HT-29 (cell line): ENCODE data around the gene FLVCR2. TPM values are rescaled to one million over a fixed set of nuclear protein-coding genes. Genes with fewer than 3 reads are reported as not detected.

Experiments used
- DNase-seq: peaks from one replicate; pipeline ENCODE4 v3.0.0-alpha.2; 2015; ENCODE audit warnings: low spot score
- total RNA-seq: library from RNA; depleted of rRNA; stranded (reverse); fragments of >200 nt; shearing (Covaris generic); gene quantifications from 2 replicates; pipeline ENCODE4 v1.2.3, GENCODE V29; 2014; rRNA removed

The FLVCR2 gene, protein sequence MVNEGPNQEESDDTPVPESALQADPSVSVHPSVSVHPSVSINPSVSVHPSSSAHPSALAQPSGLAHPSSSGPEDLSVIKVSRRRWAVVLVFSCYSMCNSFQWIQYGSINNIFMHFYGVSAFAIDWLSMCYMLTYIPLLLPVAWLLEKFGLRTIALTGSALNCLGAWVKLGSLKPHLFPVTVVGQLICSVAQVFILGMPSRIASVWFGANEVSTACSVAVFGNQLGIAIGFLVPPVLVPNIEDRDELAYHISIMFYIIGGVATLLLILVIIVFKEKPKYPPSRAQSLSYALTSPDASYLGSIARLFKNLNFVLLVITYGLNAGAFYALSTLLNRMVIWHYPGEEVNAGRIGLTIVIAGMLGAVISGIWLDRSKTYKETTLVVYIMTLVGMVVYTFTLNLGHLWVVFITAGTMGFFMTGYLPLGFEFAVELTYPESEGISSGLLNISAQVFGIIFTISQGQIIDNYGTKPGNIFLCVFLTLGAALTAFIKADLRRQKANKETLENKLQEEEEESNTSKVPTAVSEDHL
- 2.7 and 3.5 TPM in 2 replicates for total RNA-seq

DNA sequence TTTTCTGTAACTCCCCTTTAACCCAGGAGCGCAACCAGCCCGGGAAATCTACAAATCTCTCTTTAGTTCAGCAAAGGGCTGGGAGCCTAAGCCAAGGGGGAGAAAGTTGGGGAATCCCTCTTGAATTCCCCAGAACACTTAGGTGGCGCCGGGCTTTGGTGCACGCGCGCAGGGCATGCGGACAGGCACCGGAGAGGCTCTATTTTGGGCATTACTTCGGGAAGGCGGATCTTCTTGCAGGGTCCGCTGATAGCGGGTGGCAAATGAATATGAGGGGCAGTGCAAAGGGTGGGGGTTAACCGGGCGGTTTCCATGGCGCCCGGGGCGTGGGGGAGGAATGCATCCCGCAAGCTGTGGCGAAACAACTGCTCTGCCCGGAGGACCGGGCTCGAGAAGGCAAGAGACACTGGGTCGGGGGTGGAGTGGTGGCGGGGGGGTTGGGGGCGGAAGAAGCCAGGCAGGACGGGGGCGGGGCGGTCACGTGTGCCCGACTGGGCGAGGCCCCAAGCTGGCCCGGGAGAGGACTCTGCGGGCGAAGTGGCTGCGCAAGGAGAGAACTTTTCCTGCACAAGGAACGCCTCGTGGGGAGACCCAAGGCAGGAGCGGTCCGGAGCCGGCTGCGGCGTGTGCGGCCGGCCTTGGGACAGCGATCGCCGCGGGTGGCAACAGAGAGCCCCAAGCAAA, at the start of gene FLVCR2:
Gene FLVCR2 (plus strand): TSS at position 519 of the 684 bp plus-strand sequence. CDS start 353 bp downstream, outside the sequence.
- DNase-seq = peak; percentile 62

DNA sequence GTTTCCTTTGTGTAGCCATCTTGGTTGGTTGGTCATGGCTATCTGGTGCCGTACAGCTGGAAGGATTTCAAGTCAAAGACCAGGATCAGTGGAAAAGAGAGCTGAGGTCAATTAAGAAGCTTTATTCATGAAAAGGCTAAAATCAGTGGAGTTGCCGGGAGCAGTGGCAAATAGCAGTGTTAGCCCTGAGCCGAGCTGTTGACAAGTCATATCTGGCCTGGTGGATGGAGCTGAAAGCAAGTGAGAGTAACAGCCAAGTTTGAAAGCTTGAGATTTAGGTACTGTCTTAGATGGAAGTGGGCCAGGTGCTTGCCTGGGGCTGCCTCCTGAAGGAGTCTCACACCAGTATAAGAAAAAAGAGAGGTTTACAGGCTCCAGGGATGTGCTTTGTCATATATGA, 47.2 kb upstream of the FLVCR2 start:
- DNase-seq = no peak

DNA sequence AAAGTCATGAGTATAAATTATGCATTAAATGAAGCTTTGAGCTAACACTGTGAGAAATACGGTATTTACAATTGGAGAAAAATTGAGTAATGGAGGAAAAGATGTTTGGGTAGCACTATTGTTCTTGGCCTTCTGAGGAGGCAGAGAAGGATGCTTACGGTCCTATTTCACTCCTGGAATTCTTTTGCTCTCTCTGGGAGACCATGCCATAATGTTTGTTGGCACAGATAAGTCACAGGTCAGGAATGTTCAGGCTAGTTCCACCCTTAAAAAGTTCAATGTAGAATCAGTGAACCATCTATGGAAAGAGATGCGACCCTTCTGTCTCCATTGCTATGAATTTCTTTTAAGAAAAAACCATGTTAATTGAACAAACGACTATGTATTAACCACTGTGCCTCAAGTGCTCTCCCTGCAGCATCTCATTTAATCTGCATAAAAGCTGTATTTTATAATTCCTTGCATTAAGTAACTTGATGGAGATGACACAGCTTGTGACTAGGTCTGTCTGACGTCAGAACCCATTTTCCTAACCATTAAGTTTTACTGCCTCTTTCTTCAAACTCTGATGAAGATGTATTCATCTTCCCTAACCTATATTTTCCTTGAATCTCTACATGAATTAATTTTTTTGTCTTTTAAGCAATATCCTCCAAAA, 46.6 kb upstream of the FLVCR2 start:
- no peak for DNase-seq

DNA sequence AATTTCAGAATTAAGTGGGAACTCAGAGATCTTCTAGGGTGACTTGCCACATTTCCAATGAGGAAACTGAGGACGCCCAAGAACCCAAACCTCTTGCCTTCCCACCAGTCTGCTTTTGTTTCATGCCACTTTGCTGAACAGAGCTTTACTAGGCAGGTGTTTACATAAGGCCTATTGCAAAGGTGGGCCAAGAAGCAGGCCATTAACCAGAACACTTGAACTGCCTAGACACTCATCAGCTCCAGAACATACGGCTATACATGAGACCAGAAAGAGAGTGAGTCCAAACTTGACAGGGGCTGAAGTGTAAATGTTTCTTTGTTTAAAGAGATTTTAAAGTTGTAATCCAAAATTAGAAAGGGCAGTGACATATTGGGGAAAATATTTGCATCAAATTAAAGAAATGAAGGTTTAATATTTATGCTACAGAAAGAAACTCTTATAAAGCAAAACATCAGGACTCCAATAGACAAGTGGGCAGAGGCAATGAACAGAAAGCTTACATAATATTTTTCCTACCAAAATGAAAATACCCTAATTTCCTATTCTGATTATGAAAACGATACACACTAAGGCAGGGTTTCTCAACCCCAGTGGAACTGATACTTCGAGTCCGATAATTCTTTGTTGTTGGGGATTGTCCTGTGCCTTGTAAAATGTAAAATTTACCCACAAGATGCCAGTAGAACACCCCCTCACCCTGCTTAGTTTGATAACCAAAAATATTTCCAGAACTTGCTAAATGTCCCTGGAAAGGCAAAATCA, 44.4 kb upstream of the FLVCR2 start:
- no peak for DNase-seq

DNA sequence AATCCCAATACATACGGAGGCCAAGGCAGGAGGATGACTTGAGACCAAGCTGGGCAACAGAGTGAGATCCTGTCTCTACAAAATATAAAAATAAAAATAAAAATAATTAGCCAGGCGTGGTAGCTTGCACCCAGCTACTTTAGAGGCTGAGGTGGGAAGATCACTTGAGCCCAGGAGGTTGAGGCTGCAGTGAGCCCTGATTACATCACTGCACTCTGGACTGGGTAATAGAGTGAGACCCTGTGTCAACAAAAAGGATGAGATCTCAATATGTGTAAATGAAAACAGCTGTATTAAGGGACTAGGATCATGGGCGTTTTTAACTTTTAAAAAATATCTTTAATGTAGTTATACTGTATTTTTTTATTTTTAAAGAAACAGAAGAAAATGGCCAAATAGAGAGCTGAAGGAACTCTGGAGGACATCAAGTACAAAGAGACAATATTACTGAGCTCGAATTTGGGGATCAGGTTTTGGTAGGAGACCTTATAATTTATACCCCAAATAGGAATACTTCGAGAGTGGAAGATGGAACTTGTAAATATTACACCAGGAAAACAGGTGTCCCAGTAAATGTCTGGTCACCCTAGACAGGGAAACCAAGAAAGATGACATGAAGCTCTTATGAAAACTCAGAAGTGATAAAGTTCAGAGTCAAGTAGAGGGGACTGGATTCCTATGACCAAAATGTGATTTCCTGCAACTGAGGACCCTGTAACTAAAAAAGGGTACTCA, 43.1 kb upstream of the FLVCR2 start:
- DNase-seq = no peak

DNA sequence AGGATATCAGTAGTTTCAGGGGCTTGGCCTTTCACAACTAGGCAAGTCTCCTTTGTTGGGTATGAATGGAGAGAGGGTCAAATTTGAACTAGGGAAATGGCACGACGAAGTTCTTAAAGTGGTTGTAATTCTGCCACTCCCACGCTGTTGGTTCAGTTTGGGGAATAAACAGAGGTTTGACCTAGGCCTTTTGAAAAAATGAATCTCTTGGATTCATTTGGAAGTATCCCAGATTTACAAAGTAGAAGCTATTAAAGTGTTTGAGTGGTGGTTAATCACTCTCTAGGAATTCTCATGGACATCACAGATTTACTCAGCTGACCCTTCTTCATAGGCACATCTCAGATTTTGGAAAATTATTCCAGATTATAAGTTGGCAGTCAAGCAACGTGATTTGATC, 41.3 kb upstream of the FLVCR2 start:
- DNase-seq = no peak

DNA sequence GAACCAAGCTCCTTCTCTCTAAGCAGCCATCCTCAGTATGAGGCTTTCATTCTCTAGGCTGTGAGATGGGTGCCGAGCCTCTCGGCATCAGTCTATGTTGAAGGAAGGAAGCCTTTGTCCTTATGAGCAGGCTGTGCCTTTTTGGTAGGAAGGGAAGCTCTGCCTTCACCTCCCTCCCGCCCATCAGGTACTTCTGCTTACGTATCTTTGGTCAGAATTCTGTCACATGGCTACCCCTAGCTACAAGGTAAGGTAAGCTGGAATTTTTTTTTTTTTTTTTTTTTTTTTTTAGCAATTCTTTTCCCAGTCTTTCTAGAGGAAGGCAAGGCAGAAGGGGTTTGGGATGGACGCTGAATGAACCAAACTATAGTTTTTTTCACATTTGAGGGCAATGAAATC, 39.3 kb upstream of the FLVCR2 start:
- no peak for DNase-seq

DNA sequence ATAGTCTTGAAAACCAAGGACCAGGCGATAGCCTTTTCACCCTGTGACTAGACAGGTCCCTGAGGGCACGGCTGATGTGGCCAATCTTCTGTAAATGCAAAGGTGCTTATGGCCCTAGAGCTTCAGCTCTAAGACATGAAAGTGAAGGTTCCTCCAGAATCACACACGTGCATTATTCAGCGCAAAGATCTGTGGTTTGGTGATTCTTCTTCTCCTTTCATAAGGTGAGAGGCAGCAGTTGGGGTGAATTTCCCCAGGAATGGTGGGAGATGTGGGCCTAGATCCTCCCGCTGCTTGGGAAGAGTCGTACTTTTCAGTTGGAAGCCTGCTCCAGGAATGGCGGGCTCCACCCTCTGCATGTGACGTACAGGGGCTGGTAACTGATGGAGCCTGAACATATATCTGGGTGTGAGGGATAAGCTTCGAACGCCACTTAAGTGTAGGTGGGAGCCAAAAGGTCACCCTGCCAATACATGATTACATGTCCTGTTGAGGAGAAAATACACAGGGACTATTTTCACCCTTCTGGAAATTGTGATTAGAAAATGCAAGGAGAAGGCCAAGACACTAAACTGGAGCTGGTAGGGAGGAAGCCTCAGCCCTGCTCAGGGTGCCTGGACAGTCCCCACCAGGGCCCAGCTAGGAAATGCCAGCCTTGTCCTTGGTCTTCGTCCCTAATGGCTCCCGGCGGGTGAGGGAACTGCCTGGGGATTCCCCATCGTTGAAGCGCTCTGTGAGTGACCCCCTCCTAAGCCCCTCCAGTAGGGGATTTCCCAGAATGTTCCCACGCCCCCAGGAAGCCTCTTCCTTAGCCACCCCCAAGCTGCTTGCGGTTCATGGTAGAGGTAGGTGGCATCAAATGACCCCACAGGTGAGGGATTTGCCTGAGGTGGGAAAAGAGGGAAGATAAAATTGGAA, 38.6 kb upstream of the FLVCR2 start:
- no peak for DNase-seq

DNA sequence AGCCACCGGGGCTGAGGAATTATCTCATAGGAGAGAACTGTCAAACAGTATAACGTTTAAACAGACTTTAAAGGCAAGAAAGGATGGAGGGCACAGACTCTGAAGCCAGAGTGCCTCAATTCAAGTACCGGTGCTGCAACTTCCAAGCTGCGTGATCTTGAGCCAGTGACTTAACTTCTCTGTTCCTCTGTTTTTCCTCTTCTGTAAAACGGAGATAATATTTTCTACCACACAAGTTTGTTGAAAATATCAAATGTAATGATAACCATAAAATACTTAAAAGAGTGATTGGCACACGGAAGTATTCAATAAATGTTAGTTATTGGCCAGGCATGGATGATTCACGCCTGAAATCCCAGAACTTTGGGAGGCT, 38.0 kb upstream of the FLVCR2 start:
- DNase-seq = no peak

DNA sequence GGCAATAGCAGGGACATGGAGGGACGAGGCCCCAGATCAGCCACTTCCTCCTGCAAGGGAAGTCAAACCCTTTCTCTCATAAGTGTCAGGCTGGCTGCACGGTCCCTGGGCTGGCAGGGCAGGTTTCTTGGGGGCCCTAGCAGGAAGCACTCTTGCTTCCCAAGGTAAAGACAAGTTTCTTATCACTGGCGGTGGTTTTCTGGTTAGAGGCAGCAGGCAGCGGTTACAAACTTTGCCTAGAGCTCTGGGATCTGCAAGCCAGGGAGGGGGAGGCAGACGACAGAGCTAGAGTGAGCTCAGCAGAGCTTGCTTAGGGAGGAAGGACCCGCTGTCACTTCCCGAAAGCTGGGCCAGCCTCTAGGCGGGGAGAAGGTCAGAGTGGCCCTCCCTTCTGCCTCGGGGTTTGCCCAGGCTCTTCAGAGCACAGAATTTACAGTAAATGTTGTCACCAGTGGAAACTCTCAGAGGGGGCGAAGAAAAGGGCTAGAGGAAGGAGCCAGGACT, 35.8 kb upstream of the FLVCR2 start:
- DNase-seq = no peak

DNA sequence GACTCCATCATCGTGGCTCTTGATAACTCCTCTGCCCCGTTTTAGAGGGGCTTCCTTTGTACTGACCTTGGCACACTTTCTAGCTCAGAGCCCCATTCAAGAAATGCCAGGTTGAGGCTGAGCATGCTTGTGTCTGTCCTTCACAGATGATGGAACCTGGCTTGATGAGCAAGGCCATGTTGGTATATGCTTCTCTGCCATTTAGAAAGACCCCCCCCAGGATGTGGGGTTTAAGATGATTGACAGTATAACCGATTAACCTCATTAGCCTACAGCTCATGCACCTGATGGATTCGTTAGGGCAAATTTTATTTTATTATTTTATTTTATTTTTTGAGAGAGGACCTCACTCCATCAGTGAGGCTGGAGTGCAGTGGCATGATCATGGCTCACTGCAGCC, 35.2 kb upstream of the FLVCR2 start:
- DNase-seq = no peak

DNA sequence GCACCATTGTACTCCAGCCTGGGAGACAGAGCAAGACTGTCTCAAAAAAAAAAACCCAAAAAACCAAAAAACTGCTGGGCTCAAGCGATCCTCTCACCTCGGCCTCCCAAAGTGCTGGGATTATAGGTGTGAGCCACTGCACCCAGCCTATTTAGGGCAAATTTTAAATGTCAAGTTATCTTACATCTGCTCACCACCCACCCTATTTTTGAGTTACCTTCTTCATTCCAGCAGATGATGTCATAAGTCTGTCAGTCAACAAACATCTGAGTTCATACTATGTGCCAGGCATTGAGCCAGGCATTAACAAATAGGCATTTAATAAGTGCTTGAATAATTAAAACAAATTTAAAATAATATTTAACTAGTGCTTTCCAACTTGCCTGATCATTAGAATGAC, 34.6 kb upstream of the FLVCR2 start:
- DNase-seq = no peak

DNA sequence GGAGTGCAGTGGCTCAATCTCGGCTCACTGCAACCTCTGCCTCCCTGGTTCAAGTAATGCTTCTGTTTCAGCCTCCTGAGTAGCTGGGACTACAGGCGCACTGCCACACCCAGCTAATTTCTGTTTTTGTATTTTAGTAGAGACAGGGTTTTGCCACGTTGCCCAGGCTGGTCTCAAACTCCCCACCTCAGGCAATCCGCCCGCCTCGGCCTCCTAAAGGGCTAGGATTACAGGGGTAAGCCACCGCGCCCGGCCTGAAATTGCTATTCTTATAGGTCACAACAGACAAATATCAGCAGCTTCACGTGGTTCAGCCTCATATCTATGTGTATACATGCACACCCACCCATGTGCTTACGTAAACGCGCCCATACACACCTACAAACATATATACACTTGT, 32.5 kb upstream of the FLVCR2 start:
- DNase-seq = no peak

DNA sequence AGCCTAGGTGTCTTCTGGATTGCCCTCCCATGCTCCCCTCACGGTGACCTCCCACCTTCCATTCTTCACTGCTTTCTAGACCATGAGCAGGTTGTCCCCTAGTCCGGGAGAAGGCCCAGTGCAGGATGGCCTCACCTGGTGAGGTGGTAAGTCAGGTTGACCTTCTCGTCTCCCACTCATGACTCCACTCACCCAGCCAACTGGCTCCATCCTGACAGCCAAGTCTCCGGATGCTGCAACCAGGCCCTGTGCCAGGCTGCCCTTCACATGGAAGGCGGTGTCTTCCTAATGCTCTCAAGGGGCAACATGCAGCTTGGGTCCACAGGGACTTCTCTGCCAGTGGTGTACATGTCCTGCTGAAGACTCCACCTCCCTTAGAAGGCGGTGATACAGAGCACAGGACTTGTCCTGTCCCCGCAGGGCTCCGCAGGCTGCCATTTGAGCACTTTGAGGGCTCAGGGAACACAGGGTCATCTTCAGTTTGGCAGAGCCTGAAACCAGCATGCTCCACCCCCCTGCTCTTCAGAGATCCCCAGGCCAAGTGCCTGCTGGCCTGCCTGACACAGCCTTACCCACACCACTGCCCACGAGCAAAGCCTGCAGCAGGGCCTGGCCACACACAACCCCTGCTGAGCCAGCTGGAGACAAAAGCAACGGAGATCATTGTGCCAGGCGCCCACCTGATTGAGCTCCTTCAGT, 30.7 kb upstream of the FLVCR2 start:
- DNase-seq = no peak

DNA sequence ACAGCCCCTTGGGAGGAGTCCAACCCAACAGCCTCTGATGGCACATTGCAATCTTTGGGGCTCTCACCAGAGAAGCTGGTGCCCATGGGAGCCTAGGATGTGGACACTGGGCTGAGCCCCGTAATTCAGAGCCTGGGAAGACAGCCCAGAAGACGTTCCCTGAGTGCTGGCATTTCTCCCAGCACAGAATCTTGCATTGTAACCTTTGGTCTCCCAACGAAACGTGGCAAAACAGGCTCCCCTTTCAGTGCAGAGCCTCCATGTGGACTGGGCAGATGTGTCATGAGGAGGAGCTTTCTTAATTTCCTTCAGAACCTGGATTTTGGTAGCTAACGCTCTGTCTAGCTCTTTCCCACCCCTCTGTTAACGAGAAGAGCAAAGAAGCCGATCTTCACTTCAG, 29.9 kb upstream of the FLVCR2 start:
- peak; percentile 62 for DNase-seq

DNA sequence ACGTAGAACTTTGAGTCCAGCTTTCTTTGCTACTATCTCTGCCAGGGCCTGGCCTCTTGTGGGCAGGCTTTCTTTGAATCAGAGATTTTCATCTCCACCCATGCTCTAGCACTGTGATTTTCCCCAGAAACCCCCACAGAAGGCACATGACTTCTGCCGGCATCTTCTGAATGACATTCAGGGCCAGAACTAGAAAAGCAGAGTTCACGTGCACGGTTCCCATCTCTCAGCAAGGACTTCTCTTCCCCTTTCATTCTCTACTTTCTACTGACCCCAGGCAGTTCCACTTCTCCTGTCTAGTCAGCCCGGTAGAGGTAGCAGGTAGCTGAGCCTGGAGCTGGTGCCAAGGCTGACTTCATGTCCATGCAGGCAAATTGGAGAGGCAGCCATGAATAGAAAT, 29.3 kb upstream of the FLVCR2 start:
- no peak for DNase-seq

DNA sequence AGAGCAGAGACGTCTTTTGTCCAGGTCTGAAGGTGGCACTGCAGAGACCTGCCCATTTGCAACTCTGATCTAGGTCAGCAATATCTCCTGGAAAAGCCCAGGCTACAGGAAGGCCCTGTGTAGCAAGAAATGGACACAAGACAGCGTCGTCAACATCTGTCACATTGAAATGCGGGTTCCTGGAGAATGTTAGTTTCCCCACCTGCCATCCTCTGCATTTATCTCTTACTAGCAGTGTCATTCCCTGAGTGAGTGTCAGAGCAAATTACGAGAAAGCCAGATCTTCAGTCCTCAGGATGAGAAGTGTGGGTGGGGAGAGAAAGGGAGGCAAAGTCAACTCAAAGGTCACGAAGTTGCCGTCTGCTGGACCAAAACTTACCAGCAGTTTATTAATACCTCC, 27.4 kb upstream of the FLVCR2 start:
- DNase-seq = no peak

DNA sequence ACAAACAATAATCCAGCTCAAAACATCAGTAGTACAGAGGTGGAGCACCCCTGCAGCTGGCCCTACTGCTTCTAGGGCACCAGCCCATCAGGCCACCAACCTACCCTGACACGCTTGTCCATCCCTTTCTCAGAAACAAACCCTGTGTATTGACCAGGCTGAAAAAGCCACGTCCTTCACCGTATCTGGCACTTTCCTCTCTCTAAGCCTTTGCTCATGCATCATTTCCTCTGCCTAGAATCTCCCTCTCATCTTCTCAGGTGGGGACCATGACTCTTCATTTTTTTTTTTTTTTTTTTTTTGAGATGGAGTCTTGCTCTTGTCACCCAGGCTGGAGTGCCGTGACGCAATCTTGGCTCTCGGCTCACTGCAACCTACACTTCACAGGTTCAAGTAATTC, 25.3 kb upstream of the FLVCR2 start:
- no peak for DNase-seq

DNA sequence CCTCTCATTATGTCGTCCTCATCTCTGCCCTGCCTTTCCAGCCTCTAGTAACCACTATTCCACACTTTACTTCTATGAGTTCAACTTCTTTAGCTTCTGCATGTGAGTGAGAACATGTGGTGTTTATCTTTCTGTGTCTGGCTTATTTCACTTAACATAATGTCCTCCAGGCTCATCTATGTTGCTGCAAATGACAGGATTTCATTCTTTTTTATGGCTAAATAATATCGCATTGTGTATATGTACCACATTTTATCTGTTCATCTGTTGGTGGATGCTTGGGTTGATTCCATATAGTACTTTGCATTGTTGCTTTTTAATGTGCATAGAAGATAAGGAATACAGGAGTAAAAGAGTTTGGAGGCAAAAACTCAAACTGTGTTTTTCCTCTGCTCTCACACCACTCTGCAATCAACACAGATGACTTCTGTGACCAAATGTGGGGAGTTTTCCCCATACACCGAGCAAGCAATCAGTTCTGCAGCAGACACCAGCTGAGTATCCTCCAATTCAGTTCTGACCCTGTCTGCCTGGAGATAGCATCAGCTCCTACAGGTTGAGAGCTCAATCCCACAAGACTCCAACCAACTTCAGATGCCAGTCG, 24.6 kb upstream of the FLVCR2 start:
- no peak for DNase-seq
